HEK293 (cell line): Measurements from ENCODE around the gene EPHA2.

ENCODE experiments used
- CTCF ChIA-PET: fragments of 350-600 bp; formaldehyde crosslinking; extraction: SDS; loops from one replicate; lab custom pipeline; 2021; ENCODE audit warnings: antibody characterized with exemption; lab: Yijun Ruan, JAX
- POLR2A ChIA-PET: fragments of 300-600 bp; formaldehyde crosslinking; extraction: SDS; loops from one replicate; lab custom pipeline; 2020; ENCODE audit warnings: antibody characterized with exemption, inconsistent platforms; lab: Yijun Ruan, JAX
- H3K27ac ChIP-seq: fragments of 200-500 bp; sonication (Bioruptor generic); 2 replicates; pipeline ENCODE4 v1.5.1; 2014; ENCODE audit warnings: low read depth, low read length, control low read depth, inconsistent platforms; ENCODE audit errors: extremely low read depth
- H3K36me3 ChIP-seq, 2 experiments: fragments of 200-500 bp in 1 of 2; sonication (Bioruptor generic) in 1 of 2; 1 replicate in 1 of 2; 2 replicates in 1 of 2; pipeline ENCODE4 v1.5.1; 2014 to 2017; ENCODE audit warnings: inconsistent platforms in 2 of 2, low read length in 2 of 2; ENCODE audit not compliant: control insufficient read depth in 2 of 2, insufficient read depth in 1 of 2
- H3K4me1 ChIP-seq: fragments of 200-500 bp; sonication (Bioruptor generic); 2 replicates; pipeline ENCODE4 v1.5.1; 2014; ENCODE audit warnings: mild to moderate bottlenecking, low read length, inconsistent platforms; ENCODE audit not compliant: control insufficient read depth, insufficient read depth
- H3K4me3 ChIP-seq: 2 replicates; pipeline ENCODE4 v1.5.1; 2011; ENCODE audit warnings: low read depth, mild to moderate bottlenecking, control low read depth, low read length, moderate library complexity
- H3K9me3 ChIP-seq: fragments of 200-500 bp; sonication (Bioruptor generic); 2 replicates; pipeline ENCODE4 v1.5.1; 2014; ENCODE audit warnings: low read depth, low read length, inconsistent platforms; ENCODE audit not compliant: control insufficient read depth, insufficient read depth
- KLF1 ChIP-seq: fragments of 450-650 bp; formaldehyde crosslinking; IDR thresholded peaks from 2 replicates; pipeline ENCODE4 v1.5.1; 2016; ENCODE audit warnings: missing biosample characterization, missing genetic modification characterization
- ZBTB21 ChIP-seq: fragments of 450-650 bp; formaldehyde crosslinking; IDR thresholded peaks from 2 replicates; pipeline ENCODE4 v1.5.1; 2017; ENCODE audit warnings: missing biosample characterization, missing genetic modification characterization
- ZNF121 ChIP-seq: fragments of 450-650 bp; formaldehyde crosslinking; IDR thresholded peaks from 2 replicates; pipeline ENCODE4 v1.5.1; 2016; ENCODE audit warnings: missing biosample characterization, missing genetic modification characterization
- ZNF16 ChIP-seq: fragments of 450-650 bp; formaldehyde crosslinking; IDR thresholded peaks from 2 replicates; pipeline ENCODE4 v1.5.1; 2016; ENCODE audit warnings: low read depth, missing biosample characterization, missing genetic modification characterization
- ZNF335 ChIP-seq: fragments of 450-650 bp; formaldehyde crosslinking; conservative IDR thresholded peaks from 2 replicates; pipeline ENCODE4 v1.5.1; 2016; ENCODE audit warnings: missing biosample characterization, missing genetic modification characterization
- ZNF561 ChIP-seq: fragments of 450-650 bp; IDR thresholded peaks from 2 replicates; pipeline ENCODE4 v1.5.1; 2018; ENCODE audit warnings: missing biosample characterization, missing genetic modification characterization, borderline replicate concordance
- ZNF621 ChIP-seq: fragments of 450-650 bp; formaldehyde crosslinking; IDR thresholded peaks from 2 replicates; pipeline ENCODE4 v1.5.1; 2017; ENCODE audit warnings: missing biosample characterization, missing genetic modification characterization
- ZNF654 ChIP-seq: fragments of 450-650 bp; formaldehyde crosslinking; IDR thresholded peaks from 2 replicates; pipeline ENCODE4 v1.5.1; 2016; ENCODE audit warnings: low read depth, missing biosample characterization, missing genetic modification characterization
- ZNF768 ChIP-seq: fragments of 450-650 bp; formaldehyde crosslinking; IDR thresholded peaks from 2 replicates; pipeline ENCODE4 v1.5.1; 2018; ENCODE audit warnings: missing biosample characterization, mild to moderate bottlenecking, missing genetic modification characterization
- TF ChIP-seq, protein P1 (sequence below): fragments of 450-650 bp; formaldehyde crosslinking; IDR thresholded peaks from 2 replicates; pipeline ENCODE4 v1.5.1; 2016; ENCODE audit warnings: missing biosample characterization, missing genetic modification characterization, borderline replicate concordance
- TF ChIP-seq, protein P2 (sequence below): fragments of 450-650 bp; formaldehyde crosslinking; IDR thresholded peaks from 2 replicates; pipeline ENCODE4 v1.5.1; 2017; ENCODE audit warnings: missing biosample characterization, mild to moderate bottlenecking, missing genetic modification characterization, moderate library complexity
- TF ChIP-seq, protein P3 (sequence below): fragments of 450-650 bp; formaldehyde crosslinking; IDR thresholded peaks from 2 replicates; pipeline ENCODE4 v1.5.1; 2016; ENCODE audit warnings: missing biosample characterization, missing genetic modification characterization
- TF ChIP-seq, protein P4 (sequence below): fragments of 450-650 bp; formaldehyde crosslinking; IDR thresholded peaks from 2 replicates; pipeline ENCODE4 v1.5.1; 2016; ENCODE audit warnings: missing biosample characterization, missing genetic modification characterization
- TF ChIP-seq, protein P5 (sequence below): fragments of 450-650 bp; formaldehyde crosslinking; IDR thresholded peaks from 2 replicates; pipeline ENCODE4 v1.5.1; 2016; ENCODE audit warnings: missing biosample characterization, missing genetic modification characterization, borderline replicate concordance
- TF ChIP-seq, protein P6 (sequence below): fragments of 450-650 bp; formaldehyde crosslinking; IDR thresholded peaks from 2 replicates; pipeline ENCODE4 v1.5.1; 2017; ENCODE audit warnings: missing biosample characterization, missing genetic modification characterization

EPHA2 gene

DNA sequence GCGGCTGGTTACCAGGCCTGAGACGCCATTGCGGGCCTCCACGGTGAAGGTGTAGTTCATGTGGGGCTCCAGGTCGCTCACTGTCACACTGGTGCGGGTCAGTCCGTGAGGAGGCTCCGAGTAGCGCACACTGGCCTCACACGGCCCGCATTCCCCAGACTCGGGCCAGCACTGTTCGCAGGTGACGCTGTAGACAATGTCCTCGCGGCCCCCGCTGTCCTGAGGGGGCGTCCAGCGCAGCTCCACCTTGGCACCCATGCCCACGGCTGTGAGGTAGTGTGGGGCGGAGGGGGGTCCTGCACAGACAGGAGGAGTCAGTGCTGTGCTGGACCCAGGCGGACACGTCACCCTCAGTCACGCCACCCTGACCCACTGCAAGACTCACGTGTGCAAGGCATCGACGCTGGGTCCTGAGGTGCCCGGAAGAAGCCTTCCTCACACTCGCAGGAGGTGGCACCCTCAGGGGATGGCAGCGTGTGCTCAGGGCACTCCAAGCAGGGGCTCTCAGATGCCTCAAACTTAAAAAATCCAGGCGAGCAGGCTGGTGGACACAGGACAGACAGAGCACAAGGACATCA, 17.9 kb downstream of the EPHA2 start:
- H3K4me3 ChIP-seq: no peak overlapping the region
- ChIA-PET POLR2A (no interaction called here), CTCF (interaction anchor here (0.8 to 0.9 kb wide), 2 partner anchors 8 to 56 kb away, joined by 3 to 4 read pairs; no protein-coding TSS in a partner anchor)
- H3K36me3 ChIP-seq: peaks cover 0 to 78% of the 10 kb centered on the region in 2 experiments; a peak in 2 of 3 replicates
- no peaks in the 10 kb centered on the region for H3K9me3 ChIP-seq
- no peaks in the 10 kb centered on the region for H3K4me1 ChIP-seq
- TF ChIP-seq ZNF654 (no peak), KLF1 (tag by site-specific recombination) (no peak), ZNF561 (no peak), ZBTB21 (tag by site-specific recombination) (no peak), ZNF335 (tag by site-specific recombination) (no peak), ZNF621 (tag by site-specific recombination) (no peak), ZNF768 (tag by site-specific recombination) (no peak), ZNF121 (tag by site-specific recombination) (no peak), ZNF16 (tag by site-specific recombination) (no peak)
- TF ChIP-seq, protein P1, sequence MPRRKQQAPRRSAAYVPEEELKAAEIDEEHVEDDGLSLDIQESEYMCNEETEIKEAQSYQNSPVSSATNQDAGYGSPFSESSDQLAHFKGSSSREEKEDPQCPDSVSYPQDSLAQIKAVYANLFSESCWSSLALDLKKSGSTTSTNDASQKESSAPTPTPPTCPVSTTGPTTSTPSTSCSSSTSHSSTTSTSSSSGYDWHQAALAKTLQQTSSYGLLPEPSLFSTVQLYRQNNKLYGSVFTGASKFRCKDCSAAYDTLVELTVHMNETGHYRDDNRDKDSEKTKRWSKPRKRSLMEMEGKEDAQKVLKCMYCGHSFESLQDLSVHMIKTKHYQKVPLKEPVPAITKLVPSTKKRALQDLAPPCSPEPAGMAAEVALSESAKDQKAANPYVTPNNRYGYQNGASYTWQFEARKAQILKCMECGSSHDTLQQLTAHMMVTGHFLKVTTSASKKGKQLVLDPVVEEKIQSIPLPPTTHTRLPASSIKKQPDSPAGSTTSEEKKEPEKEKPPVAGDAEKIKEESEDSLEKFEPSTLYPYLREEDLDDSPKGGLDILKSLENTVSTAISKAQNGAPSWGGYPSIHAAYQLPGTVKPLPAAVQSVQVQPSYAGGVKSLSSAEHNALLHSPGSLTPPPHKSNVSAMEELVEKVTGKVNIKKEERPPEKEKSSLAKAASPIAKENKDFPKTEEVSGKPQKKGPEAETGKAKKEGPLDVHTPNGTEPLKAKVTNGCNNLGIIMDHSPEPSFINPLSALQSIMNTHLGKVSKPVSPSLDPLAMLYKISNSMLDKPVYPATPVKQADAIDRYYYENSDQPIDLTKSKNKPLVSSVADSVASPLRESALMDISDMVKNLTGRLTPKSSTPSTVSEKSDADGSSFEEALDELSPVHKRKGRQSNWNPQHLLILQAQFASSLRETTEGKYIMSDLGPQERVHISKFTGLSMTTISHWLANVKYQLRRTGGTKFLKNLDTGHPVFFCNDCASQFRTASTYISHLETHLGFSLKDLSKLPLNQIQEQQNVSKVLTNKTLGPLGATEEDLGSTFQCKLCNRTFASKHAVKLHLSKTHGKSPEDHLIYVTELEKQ (tag by site-specific recombination): no peak
- TF ChIP-seq, protein P2, sequence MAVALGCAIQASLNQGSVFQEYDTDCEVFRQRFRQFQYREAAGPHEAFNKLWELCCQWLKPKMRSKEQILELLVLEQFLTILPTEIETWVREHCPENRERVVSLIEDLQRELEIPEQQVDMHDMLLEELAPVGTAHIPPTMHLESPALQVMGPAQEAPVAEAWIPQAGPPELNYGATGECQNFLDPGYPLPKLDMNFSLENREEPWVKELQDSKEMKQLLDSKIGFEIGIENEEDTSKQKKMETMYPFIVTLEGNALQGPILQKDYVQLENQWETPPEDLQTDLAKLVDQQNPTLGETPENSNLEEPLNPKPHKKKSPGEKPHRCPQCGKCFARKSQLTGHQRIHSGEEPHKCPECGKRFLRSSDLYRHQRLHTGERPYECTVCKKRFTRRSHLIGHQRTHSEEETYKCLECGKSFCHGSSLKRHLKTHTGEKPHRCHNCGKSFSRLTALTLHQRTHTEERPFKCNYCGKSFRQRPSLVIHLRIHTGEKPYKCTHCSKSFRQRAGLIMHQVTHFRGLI (tag by site-specific recombination): no peak
- TF ChIP-seq, protein P3, sequence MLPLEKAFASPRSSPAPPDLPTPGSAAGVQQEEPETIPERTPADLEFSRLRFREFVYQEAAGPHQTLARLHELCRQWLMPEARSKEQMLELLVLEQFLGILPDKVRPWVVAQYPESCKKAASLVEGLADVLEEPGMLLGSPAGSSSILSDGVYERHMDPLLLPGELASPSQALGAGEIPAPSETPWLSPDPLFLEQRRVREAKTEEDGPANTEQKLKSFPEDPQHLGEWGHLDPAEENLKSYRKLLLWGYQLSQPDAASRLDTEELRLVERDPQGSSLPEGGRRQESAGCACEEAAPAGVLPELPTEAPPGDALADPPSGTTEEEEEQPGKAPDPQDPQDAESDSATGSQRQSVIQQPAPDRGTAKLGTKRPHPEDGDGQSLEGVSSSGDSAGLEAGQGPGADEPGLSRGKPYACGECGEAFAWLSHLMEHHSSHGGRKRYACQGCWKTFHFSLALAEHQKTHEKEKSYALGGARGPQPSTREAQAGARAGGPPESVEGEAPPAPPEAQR (tag by site-specific recombination): no peak
- TF ChIP-seq, protein P4, sequence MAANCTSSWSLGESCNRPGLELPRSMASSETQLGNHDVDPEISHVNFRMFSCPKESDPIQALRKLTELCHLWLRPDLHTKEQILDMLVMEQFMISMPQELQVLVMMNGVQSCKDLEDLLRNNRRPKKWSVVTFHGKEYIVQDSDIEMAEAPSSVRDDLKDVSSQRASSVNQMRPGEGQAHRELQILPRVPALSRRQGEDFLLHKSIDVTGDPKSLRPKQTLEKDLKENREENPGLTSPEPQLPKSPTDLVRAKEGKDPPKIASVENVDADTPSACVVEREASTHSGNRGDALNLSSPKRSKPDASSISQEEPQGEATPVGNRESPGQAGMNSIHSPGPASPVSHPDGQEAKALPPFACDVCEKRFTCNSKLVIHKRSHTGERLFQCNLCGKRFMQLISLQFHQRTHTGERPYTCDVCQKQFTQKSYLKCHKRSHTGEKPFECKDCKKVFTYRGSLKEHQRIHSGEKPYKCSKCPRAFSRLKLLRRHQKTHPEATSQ: no peak
- TF ChIP-seq, protein P5, sequence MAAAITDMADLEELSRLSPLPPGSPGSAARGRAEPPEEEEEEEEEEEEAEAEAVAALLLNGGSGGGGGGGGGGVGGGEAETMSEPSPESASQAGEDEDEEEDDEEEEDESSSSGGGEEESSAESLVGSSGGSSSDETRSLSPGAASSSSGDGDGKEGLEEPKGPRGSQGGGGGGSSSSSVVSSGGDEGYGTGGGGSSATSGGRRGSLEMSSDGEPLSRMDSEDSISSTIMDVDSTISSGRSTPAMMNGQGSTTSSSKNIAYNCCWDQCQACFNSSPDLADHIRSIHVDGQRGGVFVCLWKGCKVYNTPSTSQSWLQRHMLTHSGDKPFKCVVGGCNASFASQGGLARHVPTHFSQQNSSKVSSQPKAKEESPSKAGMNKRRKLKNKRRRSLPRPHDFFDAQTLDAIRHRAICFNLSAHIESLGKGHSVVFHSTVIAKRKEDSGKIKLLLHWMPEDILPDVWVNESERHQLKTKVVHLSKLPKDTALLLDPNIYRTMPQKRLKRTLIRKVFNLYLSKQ (tag by site-specific recombination): no peak
- TF ChIP-seq, protein P6, sequence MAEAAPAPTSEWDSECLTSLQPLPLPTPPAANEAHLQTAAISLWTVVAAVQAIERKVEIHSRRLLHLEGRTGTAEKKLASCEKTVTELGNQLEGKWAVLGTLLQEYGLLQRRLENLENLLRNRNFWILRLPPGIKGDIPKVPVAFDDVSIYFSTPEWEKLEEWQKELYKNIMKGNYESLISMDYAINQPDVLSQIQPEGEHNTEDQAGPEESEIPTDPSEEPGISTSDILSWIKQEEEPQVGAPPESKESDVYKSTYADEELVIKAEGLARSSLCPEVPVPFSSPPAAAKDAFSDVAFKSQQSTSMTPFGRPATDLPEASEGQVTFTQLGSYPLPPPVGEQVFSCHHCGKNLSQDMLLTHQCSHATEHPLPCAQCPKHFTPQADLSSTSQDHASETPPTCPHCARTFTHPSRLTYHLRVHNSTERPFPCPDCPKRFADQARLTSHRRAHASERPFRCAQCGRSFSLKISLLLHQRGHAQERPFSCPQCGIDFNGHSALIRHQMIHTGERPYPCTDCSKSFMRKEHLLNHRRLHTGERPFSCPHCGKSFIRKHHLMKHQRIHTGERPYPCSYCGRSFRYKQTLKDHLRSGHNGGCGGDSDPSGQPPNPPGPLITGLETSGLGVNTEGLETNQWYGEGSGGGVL (tag by site-specific recombination): no peak
- H3K27ac ChIP-seq: no peak overlapping the region
